ENCODE measurements around the gene XYLT2. TPM values are rescaled to one million over a fixed set of nuclear protein-coding genes. Genes with fewer than 3 reads are reported as not detected.

Gene XYLT2
- total RNA-seq (2022; extraction: Qiagen RNA extraction), result 20.8 to 23.3 TPM (median 21.9 TPM) in 5 replicates

GRCh38 chr17:50345432-50346312 is at the start of gene XYLT2:
Gene XYLT2 (plus strand): TSS chr17:50346126. CDS start chr17:50346141, 15 bp downstream.

GRCh38 chr17:50372758-50373556 is 27.0 kb downstream of the XYLT2 start, which contains the start of the genes EME1 and MRPL27:
Gene EME1 (plus strand): TSS chr17:50373229. CDS start chr17:50375209, 1,980 bp downstream.
Gene MRPL27 (minus strand): TSS chr17:50373184. CDS start chr17:50373170, 14 bp downstream.

GRCh38 chr17:50397111-50397918 is 51.4 kb downstream of the XYLT2 start, which contains the start of gene LRRC59:
Gene LRRC59 (minus strand): TSS chr17:50397523. CDS start chr17:50397317, 206 bp downstream.

Other genes with a start within 250 kb of the XYLT2 start
- gene SAMD14, start 216.0 kb upstream of the XYLT2 start, total RNA-seq (2022; extraction: Qiagen RNA extraction), result 0.25 to 0.52 TPM (median 0.49 TPM) in 5 replicates
- gene PPP1R9B, start 195.4 kb upstream of the XYLT2 start, total RNA-seq (2022; extraction: Qiagen RNA extraction), result 41.9 to 52.0 TPM (median 49.5 TPM) in 5 replicates
- gene SGCA, start 180.1 kb upstream of the XYLT2 start, total RNA-seq (2022; extraction: Qiagen RNA extraction), result 1.0 to 2.8 TPM (median 1.6 TPM) in 5 replicates
- gene COL1A1, start 144.5 kb upstream of the XYLT2 start, total RNA-seq (2022; extraction: Qiagen RNA extraction), result 6.3 to 11.2 TPM (median 8.9 TPM) in 5 replicates
- 14.3 to 19.6 TPM (median 17.0 TPM) in 5 replicates for gene TMEM92, start 71.7 kb upstream of the XYLT2 start, total RNA-seq (2022; extraction: Qiagen RNA extraction)
- gene MRPL27, start 27.1 kb downstream of the XYLT2 start, total RNA-seq (2022; extraction: Qiagen RNA extraction), result 136 to 159 TPM (median 145 TPM) in 5 replicates
- 13.8 to 16.2 TPM (median 14.3 TPM) in 5 replicates for gene EME1, start 27.1 kb downstream of the XYLT2 start, total RNA-seq (2022; extraction: Qiagen RNA extraction)
- 227 to 247 TPM (median 234 TPM) in 5 replicates for gene LRRC59, start 51.4 kb downstream of the XYLT2 start, total RNA-seq (2022; extraction: Qiagen RNA extraction)
- gene ACSF2, start 80.1 kb downstream of the XYLT2 start, total RNA-seq (2022; extraction: Qiagen RNA extraction), result 11.0 to 13.9 TPM (median 12.7 TPM) in 5 replicates
- gene CHAD, start 122.8 kb downstream of the XYLT2 start, total RNA-seq (2022; extraction: Qiagen RNA extraction), result not detected in 5 replicates
- 25.5 to 33.7 TPM (median 30.9 TPM) in 5 replicates for gene RSAD1, start 132.7 kb downstream of the XYLT2 start, total RNA-seq (2022; extraction: Qiagen RNA extraction)
- 0.35 to 0.89 TPM (median 0.54 TPM) in 5 replicates for gene MYCBPAP, start 162.3 kb downstream of the XYLT2 start, total RNA-seq (2022; extraction: Qiagen RNA extraction)
- 0.11 to 0.28 TPM (median 0.20 TPM) in 5 replicates for gene EPN3, start 186.6 kb downstream of the XYLT2 start, total RNA-seq (2022; extraction: Qiagen RNA extraction)
- 65.1 to 85.9 TPM (median 81.4 TPM) in 5 replicates for gene SPATA20, start 201.0 kb downstream of the XYLT2 start, total RNA-seq (2022; extraction: Qiagen RNA extraction)
- gene CACNA1G, start 214.6 kb downstream of the XYLT2 start, total RNA-seq (2022; extraction: Qiagen RNA extraction), result 3.3 to 4.1 TPM (median 4.0 TPM) in 5 replicates